OCI-LY1 (cell line): ENCODE data around the gene COL26A1.

Source experiments
- H2AFZ ChIP-seq: fragments of 200-600 bp; sonication (generic), shearing (Covaris generic); 2 replicates; pipeline ENCODE4 v1.6.0; 2014; ENCODE audit warnings: antibody characterized with exemption, mild to moderate bottlenecking, low read length
- H3F3A ChIP-seq: fragments of 200-600 bp; sonication (generic), shearing (Covaris generic); 2 replicates; pipeline ENCODE4 v1.6.0; 2014; ENCODE audit warnings: mild to moderate bottlenecking, antibody characterized with exemption, low read length, moderate library complexity; ENCODE audit not compliant: insufficient read depth
- H3K27ac ChIP-seq: fragments of 200-600 bp; sonication (generic); 2 replicates; pipeline ENCODE4 v1.5.1; 2014; ENCODE audit warnings: low read length, mixed run types, mild to moderate bottlenecking, low read depth; ENCODE audit not compliant: poor library complexity, severe bottlenecking
- H3K27me3 ChIP-seq: fragments of 200-600 bp; sonication (generic); 2 replicates; pipeline ENCODE4 v1.6.0; 2014; ENCODE audit warnings: antibody characterized with exemption, mild to moderate bottlenecking, low read length, moderate library complexity; ENCODE audit not compliant: insufficient read depth
- H3K36me3 ChIP-seq: fragments of 200-600 bp; sonication (generic); 2 replicates; pipeline ENCODE4 v1.6.1; 2014; ENCODE audit warnings: mild to moderate bottlenecking, antibody characterized with exemption, low read length, moderate library complexity, mixed read lengths; ENCODE audit not compliant: insufficient read depth
- H3K4me1 ChIP-seq: fragments of 200-600 bp; sonication (generic); 2 replicates; pipeline ENCODE4 v1.5.1; 2014; ENCODE audit warnings: mild to moderate bottlenecking, low read length, moderate library complexity; ENCODE audit not compliant: insufficient read depth, severe bottlenecking
- H3K4me2 ChIP-seq: fragments of 200-600 bp; sonication (generic), shearing (Covaris generic); 2 replicates; pipeline ENCODE4 v1.6.1; 2014; ENCODE audit warnings: low read length
- H3K4me3 ChIP-seq: fragments of 200-600 bp; sonication (generic); 2 replicates; pipeline ENCODE4 v1.5.1; 2014; ENCODE audit warnings: low read length, low read depth, mild to moderate bottlenecking, mixed read lengths; ENCODE audit not compliant: poor library complexity, severe bottlenecking
- H3K79me2 ChIP-seq: fragments of 200-600 bp; shearing (Covaris generic); 2 replicates; pipeline ENCODE4 v1.6.1; 2016; ENCODE audit warnings: mixed run types, low read length, mixed read lengths; ENCODE audit not compliant: insufficient read depth
- H3K9ac ChIP-seq: fragments of 200-600 bp; sonication (generic), shearing (Covaris generic); 2 replicates; pipeline ENCODE4 v1.6.1; 2014; ENCODE audit warnings: mild to moderate bottlenecking, low read length, mixed read lengths
- H3K9me2 ChIP-seq: fragments of 200-600 bp; sonication (generic), shearing (Covaris generic); 2 replicates; pipeline ENCODE4 v1.6.1; 2014; ENCODE audit warnings: low read depth, mild to moderate bottlenecking, low read length, mixed read lengths
- H3K9me3 ChIP-seq: fragments of 200-600 bp; shearing (Covaris generic); 2 replicates; pipeline ENCODE4 v1.6.1; 2014; ENCODE audit warnings: low read length, mixed read lengths
- H4K20me1 ChIP-seq: fragments of 200-600 bp; sonication (generic), shearing (Covaris generic); 2 replicates; pipeline ENCODE4 v1.6.0; 2016; ENCODE audit warnings: mild to moderate bottlenecking, low read length; ENCODE audit not compliant: insufficient read depth
- CTCF ChIP-seq: fragments of 200-600 bp; sonication (generic), shearing (Covaris generic); IDR thresholded peaks from 2 replicates; pipeline ENCODE4 v1.5.1; 2017; ENCODE audit warnings: mild to moderate bottlenecking, antibody characterized with exemption, low read length, moderate library complexity, mixed read lengths
- EZH2 ChIP-seq: fragments of 200-600 bp; sonication (generic), shearing (Covaris generic); IDR thresholded peaks from 2 replicates; pipeline ENCODE4 v1.8.0; 2017; ENCODE audit warnings: borderline replicate concordance, mixed run types, mild to moderate bottlenecking, antibody characterized with exemption, low read length, moderate library complexity, mixed read lengths

The COL26A1 gene

GRCh38 chr7:101362334-101363195 is at the start of gene COL26A1:
Gene COL26A1 (plus strand): TSS chr7:101362875. CDS start chr7:101363033, 158 bp downstream.
- Histone ChIP-seq H3K9me2 (no peaks in the 10 kb centered on the region), H4K20me1 (no peaks in the 10 kb centered on the region), H2AFZ (no peak within 1 kb of the TSS), H3K9me3 (no peaks in the 10 kb centered on the region), H3K4me2 (no peak within 1 kb of the TSS), H3K27me3 (peaks cover 8% of the 10 kb centered on the region; the same call in 1 of the 2 replicates), H3F3A (no peaks in the 10 kb centered on the region), H3K36me3 (no peaks in the 10 kb centered on the region), H3K79me2 (no peaks in the 10 kb centered on the region), H3K9ac (no peak within 1 kb of the TSS), H3K4me1 (no peaks in the 10 kb centered on the region), H3K27ac (no peak within 1 kb of the TSS), H3K4me3 (no peak within 1 kb of the TSS)
- TF ChIP-seq EZH2 (no peak), CTCF (no peak)

- H3K4me1 ChIP-seq: no peaks in the 10 kb centered on the region
- TF ChIP-seq CTCF: peak; percentile 91
- TF ChIP-seq EZH2: no peak
Measured at GRCh38 chr7:101315336-101315735, 47.3 kb upstream of the COL26A1 start.

GRCh38 chr7:101319401-101319800 is 43.3 kb upstream of the COL26A1 start:
- H3F3A ChIP-seq: no peaks in the 10 kb centered on the region
- no peak overlapping the region for H3K4me3 ChIP-seq
- H3K27ac ChIP-seq: no peak overlapping the region
- peaks cover 10% of the 10 kb centered on the region for H3K36me3 ChIP-seq
- no peak overlapping the region for H3K9ac ChIP-seq
- H3K79me2 ChIP-seq: no peaks in the 10 kb centered on the region
- no peaks in the 10 kb centered on the region for H3K9me3 ChIP-seq
- no peaks in the 10 kb centered on the region for H3K9me2 ChIP-seq
- H3K4me1 ChIP-seq: peaks cover 15% of the 10 kb centered on the region
- no peaks in the 10 kb centered on the region for H4K20me1 ChIP-seq
- no peak overlapping the region for H3K4me2 ChIP-seq
- TF ChIP-seq CTCF: no peak
- no peak for TF ChIP-seq EZH2
- no peaks in the 10 kb centered on the region for H3K27me3 ChIP-seq
- H2AFZ ChIP-seq: no peak overlapping the region

More at GRCh38 chr7:101315336-101315735, 47.3 kb upstream of the COL26A1 start:
- Histone ChIP-seq H3K4me3 (no peak overlapping the region), H3K79me2 (no peaks in the 10 kb centered on the region), H3K9ac (no peak overlapping the region), H3K4me2 (no peak overlapping the region), H3K9me3 (peaks cover 6% of the 10 kb centered on the region), H3K36me3 (peaks cover 10% of the 10 kb centered on the region), H3K27me3 (no peaks in the 10 kb centered on the region; the same call in 1 of the 2 replicates), H4K20me1 (no peaks in the 10 kb centered on the region), H3K27ac (no peak overlapping the region), H3K9me2 (no peaks in the 10 kb centered on the region), H2AFZ (no peak overlapping the region), H3F3A (no peaks in the 10 kb centered on the region)
